HepG2 (cell line): ENCODE measurements around the gene XPO1. TPM values are rescaled to one million over a fixed set of nuclear protein-coding genes. Genes with fewer than 3 reads are reported as not detected.

ENCODE experiments used
- AKAP8 ChIP-seq: sonication (generic); formaldehyde crosslinking; IDR thresholded peaks from 2 replicates; pipeline ENCODE4 v1.5.1; 2020; ENCODE audit warnings: mild to moderate bottlenecking, missing genetic modification reagents
- CTCF ChIP-seq: sonication (generic); formaldehyde crosslinking; IDR thresholded peaks from 2 replicates; pipeline ENCODE4 v1.5.0; 2020; ENCODE audit warnings: mild to moderate bottlenecking, missing genetic modification reagents, moderate library complexity
- HHEX ChIP-seq: IDR thresholded peaks from 2 replicates; pipeline ENCODE4 v1.6.1; 2016; ENCODE audit warnings: control low read depth
- KDM4B ChIP-seq: sonication (generic); formaldehyde crosslinking; IDR thresholded peaks from 2 replicates; pipeline ENCODE4 v1.4.0; 2020; ENCODE audit warnings: missing genetic modification reagents
- MTA3 ChIP-seq: sonication (generic); formaldehyde crosslinking; IDR thresholded peaks from 2 replicates; pipeline ENCODE4 v1.4.0; 2020; ENCODE audit warnings: missing genetic modification reagents
- MXD4 ChIP-seq: IDR thresholded peaks from 2 replicates; pipeline ENCODE4 v1.6.1; 2016; ENCODE audit warnings: mild to moderate bottlenecking, missing biosample characterization, missing genetic modification reagents
- NFIB ChIP-seq: sonication (generic); formaldehyde crosslinking; IDR thresholded peaks from 2 replicates; pipeline ENCODE4 v1.9.0; 2021; ENCODE audit warnings: missing genetic modification reagents, mild to moderate bottlenecking, borderline replicate concordance
- SALL2 ChIP-seq: sonication (generic); formaldehyde crosslinking; IDR thresholded peaks from 2 replicates; pipeline ENCODE4 v1.8.1; 2023; ENCODE audit warnings: mild to moderate bottlenecking, missing genetic modification reagents, inconsistent platforms
- SP140L ChIP-seq: sonication (generic); formaldehyde crosslinking; IDR thresholded peaks from 2 replicates; pipeline ENCODE4 v1.4.0; 2020; ENCODE audit warnings: missing genetic modification reagents, borderline replicate concordance
- SRY ChIP-seq: sonication (generic); formaldehyde crosslinking; IDR thresholded peaks from 2 replicates; pipeline ENCODE4 v1.8.0; 2022; ENCODE audit warnings: mild to moderate bottlenecking, missing genetic modification reagents
- ZBTB8A ChIP-seq: sonication (generic); formaldehyde crosslinking; IDR thresholded peaks from 2 replicates; pipeline ENCODE4 v1.4.0; 2020; ENCODE audit warnings: mild to moderate bottlenecking, low read depth, missing genetic modification reagents, borderline replicate concordance
- ZHX1 ChIP-seq: sonication (generic); formaldehyde crosslinking; IDR thresholded peaks from 2 replicates; pipeline ENCODE4 v1.8.1; 2022; ENCODE audit warnings: low read depth, mild to moderate bottlenecking, missing genetic modification reagents
- ZMYM4 ChIP-seq: sonication (generic); formaldehyde crosslinking; IDR thresholded peaks from 2 replicates; pipeline ENCODE4 v1.8.1; 2023; ENCODE audit warnings: mild to moderate bottlenecking, missing genetic modification reagents
- ZNF407 ChIP-seq: sonication (generic); formaldehyde crosslinking; IDR thresholded peaks from one replicate; pipeline ENCODE4 v1.5.1; 2020; ENCODE audit warnings: mild to moderate bottlenecking, missing genetic modification reagents; ENCODE audit errors: not compliant biosample characterization
- polyA plus RNA-seq, 8 experiments: library from polyadenylated mRNA; depleted of rRNA in 3 of 8; stranded (reverse) in 7 of 8; unstranded in 1 of 8; fragments of >200 nt; fragmentation: Illumina TruSeq in 4 of 8; extraction: Trizol in 4 of 8; gene quantifications; 2 replicates each; pipeline versions ENCODE4 v1.2.1 to v1.2.3, GENCODE V29; 2011 to 2016; ENCODE audit warnings: low read depth in 4 of 8, missing spikeins in 1 of 8, mixed read lengths in 1 of 8; ENCODE audit not compliant: insufficient read depth in 1 of 8
- total RNA-seq, 5 experiments: library from RNA; depleted of rRNA; stranded (reverse); fragments of >200 nt; fragmentation: Illumina TruSeq; extraction: Trizol; gene quantifications; 2 replicates each; pipeline ENCODE4 v1.2.3, GENCODE V29; 2016; ENCODE audit warnings: low read depth in 1 of 5

Gene XPO1
- total and polyA plus RNA-seq, 2 of the 13 experiments (the other 11 are each of a cell fraction or from before 2014, with no cell fraction given), result 67.4 to 212 TPM

- TF ChIP-seq CTCF (CRISPR knock-in tag) (no peak), AKAP8 (CRISPR knock-in tag) (peak; percentile 61; the same call in 1 of the 2 replicates), NFIB (no peak), KDM4B (CRISPR knock-in tag) (peak; percentile 42; the same call in 1 of the 2 replicates), ZNF407 (peak; percentile 88), HHEX (CRISPR knock-in tag) (no peak), ZMYM4 (CRISPR knock-in tag) (peak; percentile 80), ZHX1 (CRISPR knock-in tag) (peak; percentile 52; the same call in 1 of the 2 replicates), MXD4 (peak; percentile 71), ZBTB8A (CRISPR knock-in tag) (peak; percentile 99), SP140L (CRISPR knock-in tag) (no peak), SALL2 (peak; percentile 33), MTA3 (CRISPR knock-in tag) (no peak), SRY (no peak)
Measured at GRCh38 chr2:61470965-61471904, 66.9 kb downstream of the XPO1 start, which contains the start of gene USP34 (continued).
